MM.1S (cell line): ENCODE data around the gene POFUT2.
A peak's percentile ranks its signal among the peaks of the same experiment; 100 is the strongest.

Source experiments
- DNase-seq: peaks from one replicate; pipeline ENCODE4 v3.0.0-alpha.2; 2015
- H2AFZ ChIP-seq: fragments of 300-600 bp; sonication (generic); 2 replicates; pipeline ENCODE4 v1.6.0; 2016; ENCODE audit warnings: antibody characterized with exemption, low read length
- H3F3A ChIP-seq: fragments of 300-600 bp; sonication (generic); 2 replicates; pipeline ENCODE4 v1.6.1; 2016; ENCODE audit warnings: mild to moderate bottlenecking, antibody characterized with exemption, low read length, moderate library complexity, mixed read lengths; ENCODE audit not compliant: insufficient read depth
- H3K27ac ChIP-seq: fragments of 300-600 bp; sonication (generic); 2 replicates; pipeline ENCODE4 v1.5.1; 2016; ENCODE audit warnings: mild to moderate bottlenecking, low read length
- H3K27me3 ChIP-seq: fragments of 300-600 bp; sonication (generic); replicated peaks from 2 replicates; pipeline ENCODE4 v1.6.0; 2016; ENCODE audit warnings: low read length; ENCODE audit not compliant: insufficient read depth
- H3K36me3 ChIP-seq: fragments of 300-600 bp; sonication (generic); replicated peaks from 2 replicates; pipeline ENCODE4 v1.6.1; 2016; ENCODE audit warnings: mild to moderate bottlenecking, low read length, mixed read lengths; ENCODE audit not compliant: insufficient read depth
- H3K4me1 ChIP-seq: fragments of 300-600 bp; sonication (generic); 2 replicates; pipeline ENCODE4 v1.6.1; 2016; ENCODE audit warnings: low read length, mixed read lengths
- H3K4me2 ChIP-seq: fragments of 300-600 bp; sonication (generic); 2 replicates; pipeline ENCODE4 v1.6.0; 2016; ENCODE audit warnings: low read depth, low read length
- H3K4me3 ChIP-seq: fragments of 300-600 bp; sonication (generic); 2 replicates; pipeline ENCODE4 v1.5.1; 2016; ENCODE audit warnings: low read length, mixed read lengths
- H3K79me2 ChIP-seq: fragments of 300-600 bp; sonication (generic); 2 replicates; pipeline ENCODE4 v1.6.1; 2016; ENCODE audit warnings: mixed run types, low read length, mixed read lengths
- H3K9ac ChIP-seq: fragments of 300-600 bp; sonication (generic); 2 replicates; pipeline ENCODE4 v1.6.1; 2016; ENCODE audit warnings: low read length, mixed read lengths
- H3K9me2 ChIP-seq: fragments of 300-600 bp; sonication (generic); replicated peaks from 2 replicates; pipeline ENCODE4 v1.6.1; 2016; ENCODE audit warnings: mild to moderate bottlenecking, low read length, mixed read lengths; ENCODE audit not compliant: insufficient read depth
- H3K9me3 ChIP-seq: fragments of 300-600 bp; sonication (generic); replicated peaks from 2 replicates; pipeline ENCODE4 v1.6.1; 2016; ENCODE audit warnings: mild to moderate bottlenecking, low read length, mixed read lengths; ENCODE audit not compliant: insufficient read depth
- H4K20me1 ChIP-seq: fragments of 300-600 bp; sonication (generic); 2 replicates; pipeline ENCODE4 v1.6.1; 2016; ENCODE audit warnings: mild to moderate bottlenecking, low read length, moderate library complexity, mixed read lengths; ENCODE audit not compliant: insufficient read depth
- CTCF ChIP-seq: fragments of 300-600 bp; sonication (generic); IDR thresholded peaks from 2 replicates; pipeline ENCODE4 v1.5.1; 2016; ENCODE audit warnings: antibody characterized with exemption, low read length, mixed read lengths
- EZH2 ChIP-seq: fragments of 300-600 bp; sonication (generic); optimal IDR thresholded peaks from 2 replicates; pipeline ENCODE3; 2017; ENCODE audit warnings: low read depth, mild to moderate bottlenecking, antibody characterized with exemption, low read length, mixed read lengths
- EZH2phosphoT487 ChIP-seq: fragments of 300-600 bp; sonication (generic); IDR thresholded peaks from 2 replicates; pipeline ENCODE4 v1.6.1; 2018; ENCODE audit warnings: antibody characterized with exemption, low read length

The POFUT2 gene

GRCh38 chr21:45297329-45297728 is 9.6 kb upstream of the POFUT2 start:
- DNase-seq = no peak
- 0 out of 2 replicates have a peak, but pooled peaks cover 2% of the 10 kb centered on the region for H3K4me1 ChIP-seq

GRCh38 chr21:45296638-45297037 is 8.9 kb upstream of the POFUT2 start:
- Histone ChIP-seq H2AFZ (no peak overlapping the region), H3K27ac (no peak overlapping the region), H3F3A (no peaks in the 10 kb centered on the region), H3K27me3 (peaks cover 100% of the 10 kb centered on the region), H3K9ac (no peak overlapping the region), H3K9me3 (no peaks in the 10 kb centered on the region), H3K9me2 (no peaks in the 10 kb centered on the region), H3K4me3 (no peak overlapping the region), H4K20me1 (no peaks in the 10 kb centered on the region), H3K36me3 (no peaks in the 10 kb centered on the region), H3K4me2 (no peak overlapping the region), H3K4me1 (no peaks in the 10 kb centered on the region), H3K79me2 (no peaks in the 10 kb centered on the region)
- TF ChIP-seq CTCF (no peak), EZH2 (no peak), EZH2phosphoT487 (no peak)
- no peak for DNase-seq

More at GRCh38 chr21:45297329-45297728, 9.6 kb upstream of the POFUT2 start:
- H3K79me2 ChIP-seq = no peaks in the 10 kb centered on the region
- no peaks in the 10 kb centered on the region for H3K9me3 ChIP-seq
- peaks cover 100% of the 10 kb centered on the region for H3K27me3 ChIP-seq
- H3K9me2 ChIP-seq = no peaks in the 10 kb centered on the region
- no peaks in the 10 kb centered on the region for H4K20me1 ChIP-seq
- H3K4me2 ChIP-seq = no peak overlapping the region
- H3K4me3 ChIP-seq = no peak overlapping the region
- no peak for TF ChIP-seq EZH2
- TF ChIP-seq CTCF = no peak
- no peak for TF ChIP-seq EZH2phosphoT487
- H2AFZ ChIP-seq = no peak overlapping the region
- no peak overlapping the region for H3K27ac ChIP-seq
- H3K36me3 ChIP-seq = no peaks in the 10 kb centered on the region
- no peaks in the 10 kb centered on the region for H3F3A ChIP-seq
- no peak overlapping the region for H3K9ac ChIP-seq

GRCh38 chr21:45295576-45296365 is 8.1 kb upstream of the POFUT2 start:
- Histone ChIP-seq H2AFZ (no peak overlapping the region), H3K36me3 (no peaks in the 10 kb centered on the region), H3K4me2 (no peak overlapping the region), H3K9me3 (no peaks in the 10 kb centered on the region), H3K79me2 (no peaks in the 10 kb centered on the region), H3K27me3 (peaks cover 100% of the 10 kb centered on the region), H3K27ac (no peak overlapping the region), H3K9ac (no peak overlapping the region), H3K9me2 (no peaks in the 10 kb centered on the region), H3F3A (no peaks in the 10 kb centered on the region), H4K20me1 (no peaks in the 10 kb centered on the region), H3K4me3 (no peak overlapping the region), H3K4me1 (no peaks in the 10 kb centered on the region)
- DNase-seq = no peak
- TF ChIP-seq CTCF (no peak), EZH2 (peak; percentile 91), EZH2phosphoT487 (no peak; the same call in 1 of the 2 replicates)
